Thyroid gland (tissue), 4 donors: ENCODE results near the gene TNFSF13. TPM values are rescaled to one million over a fixed set of nuclear protein-coding genes. Genes with fewer than 3 reads are reported as not detected.

Source experiments
- DNase-seq, 2 donors: peaks; one replicate each; pipeline ENCODE4 v3.0.0-alpha.2; 2019
- H3K27ac ChIP-seq, 3 donors: fragments of 200-600 bp; sonication (generic); 1 replicate in 2 of 3; 2 replicates in 1 of 3; pipeline ENCODE4 v1.5.1; 2016 to 2019; ENCODE audit warnings: mild to moderate bottlenecking in 1 of 3, moderate library complexity in 1 of 3
- H3K27me3 ChIP-seq: fragments of 200-600 bp; sonication (generic); one replicate; pipeline ENCODE4 v1.5.1; 2019
- H3K36me3 ChIP-seq, 2 donors: fragments of 200-600 bp; sonication (generic); one replicate each; pipeline ENCODE4 v1.5.1; 2016 to 2019
- H3K4me1 ChIP-seq, 2 donors: fragments of 200-600 bp; sonication (generic); one replicate each; pipeline ENCODE4 v1.5.1; 2017 to 2019
- H3K4me3 ChIP-seq, 3 donors: fragments of 200-600 bp; sonication (generic); replicated peaks in 1 of 3; 1 replicate in 2 of 3; 2 replicates in 1 of 3; pipeline ENCODE4 v1.5.1; 2016; ENCODE audit warnings: mild to moderate bottlenecking in 1 of 3
- H3K9me3 ChIP-seq: fragments of 200-600 bp; sonication (generic); one replicate; pipeline ENCODE4 v1.5.1; 2017
- CTCF ChIP-seq, 6 experiments: fragments of 200-600 bp in 3 of 6; fragments of 450-650 bp in 3 of 6; sonication (generic) in 3 of 6; IDR thresholded peaks; one replicate each; pipeline ENCODE4 v1.5.1; 2016 to 2019; ENCODE audit warnings: antibody characterized with exemption in 6 of 6, mild to moderate bottlenecking in 2 of 6, inconsistent platforms in 1 of 6, moderate library complexity in 1 of 6
- POLR2A ChIP-seq, 2 donors: fragments of 450-650 bp; IDR thresholded peaks; one replicate each; pipeline ENCODE4 v1.6.1; 2017; ENCODE audit warnings: antibody characterized with exemption in 2 of 2, mild to moderate bottlenecking in 2 of 2, moderate library complexity in 1 of 2
- WGBS, 2 donors: methylation state at CpG; one replicate each; pipeline ENCODE4 v1.1.5; 2017; 5-methylcytosine and 5-hydroxymethylcytosine counted together
- intact Hi-C: fragments of 100-400 bp; cut with DNase I; formaldehyde crosslinking; loops from one replicate; pipeline ENCODE4 v1.15.1; 2023
- total RNA-seq, 4 donors: library from RNA; depleted of rRNA; stranded (reverse); fragments of >200 nt; gene quantifications; one replicate each; pipeline ENCODE4 v1.2.3, GENCODE V29; 2016

The TNFSF13 gene
- total RNA-seq, 4 donors from 2014 or later: 11.7 to 32.2 (median 24.8) TPM

- no peak for DNase-seq
- Histone ChIP-seq H3K36me3 (peaks cover 30 to 31% of the 10 kb centered on the region in 2 donors), H3K4me1 (peaks cover 20 to 44% of the 10 kb centered on the region in 2 donors), H3K9me3 (no peaks in the 10 kb centered on the region), H3K27ac (peak overlapping the region in 2 of 3 donors; percentile 82 to 85), H3K27me3 (no peaks in the 10 kb centered on the region), H3K4me3 (no peak overlapping the region)
- no peak for TF ChIP-seq CTCF (IDR thresholded peaks at IDR 0.05)
- TF ChIP-seq POLR2A (IDR thresholded peaks at IDR 0.05): no peak
- intact Hi-C loops: no loop called here
- 84 to 88% methylated on average over 23 of the region's 23 CpGs for WGBS, 2 donors
These were observed 22.3 kb downstream of the TNFSF13 start for GRCh38 chr17:7580604-7581575.

GRCh38 chr17:7582396-7583252, 24.1 kb downstream of the TNFSF13 start:
- 80 to 93% methylated on average over 11 to 22 of the region's 36 CpGs for WGBS, 2 donors
- DNase-seq: no peak
- intact Hi-C loops: no loop called here
- peaks cover 13 to 21% of the 10 kb centered on the region in 2 donors for H3K36me3 ChIP-seq
- H3K9me3 ChIP-seq: no peaks in the 10 kb centered on the region
- H3K4me3 ChIP-seq: peak overlapping the region in 1 of 3 donors; percentile 49
- H3K27ac ChIP-seq: peak overlapping the region; percentile 84 to 97 (median 90)
- no peaks in the 10 kb centered on the region for H3K27me3 ChIP-seq
- TF ChIP-seq CTCF (IDR thresholded peaks at IDR 0.05): no peak
- TF ChIP-seq POLR2A (IDR thresholded peaks at IDR 0.05): no peak
- peaks cover 20 to 43% of the 10 kb centered on the region in 2 donors for H3K4me1 ChIP-seq

DNA sequence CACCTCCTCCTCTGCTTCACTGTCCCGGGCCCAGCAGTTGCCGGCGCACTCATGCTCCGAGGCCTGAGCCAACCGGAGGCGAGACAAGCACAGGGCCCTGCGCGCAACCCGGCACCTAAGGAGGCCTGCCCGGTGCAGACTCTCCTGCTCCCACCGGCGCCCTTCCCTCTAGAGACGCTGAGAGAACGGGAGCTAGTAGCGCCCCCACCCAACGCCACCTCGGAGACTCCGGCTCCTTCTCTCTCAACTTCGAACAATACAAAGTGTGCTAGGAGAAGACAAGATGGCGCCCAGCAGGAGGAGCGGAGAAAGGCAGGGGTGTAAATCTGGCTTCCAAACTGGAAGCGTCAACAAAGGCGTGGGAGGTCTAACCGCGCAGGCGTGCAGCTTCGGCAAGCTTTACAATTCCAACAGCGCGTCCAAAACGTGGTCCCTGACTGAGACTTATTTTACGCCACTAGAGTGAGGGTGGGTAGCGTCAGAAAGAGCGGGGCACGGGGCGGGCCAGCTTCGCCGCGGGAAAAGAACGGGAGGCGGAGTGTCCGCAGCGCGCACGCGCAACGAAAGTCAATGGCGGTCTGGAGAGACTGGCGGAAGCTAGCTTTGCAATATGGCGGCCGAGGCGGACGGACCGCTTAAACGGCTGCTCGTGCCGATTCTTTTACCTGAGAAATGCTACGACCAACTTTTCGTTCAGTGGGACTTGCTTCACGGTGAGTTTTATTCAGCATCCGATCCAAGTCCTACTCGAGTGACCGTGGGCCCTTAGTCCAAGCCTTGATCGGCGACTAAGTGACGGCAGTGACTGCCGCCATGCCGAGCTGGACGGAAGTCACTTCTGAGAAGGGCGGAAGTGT, 24.9 kb downstream of the TNFSF13 start, which contains the start of gene MPDU1:
MPDU1 (plus strand) TSS at position 600 of the 857 bp plus-strand sequence; CDS start at position 611, 11 bp downstream.
- peak within 1 kb of the TSS; percentile 35 to 49 (median 48) for H3K4me3 ChIP-seq
- H3K27me3 ChIP-seq: no peaks in the 10 kb centered on the region
- H3K36me3 ChIP-seq: peaks cover 4 to 15% of the 10 kb centered on the region in 2 donors
- intact Hi-C loops: no loop called here
- 11 to 16% methylated on average over 50 to 55 of the region's 69 CpGs for WGBS, 2 donors
- H3K4me1 ChIP-seq: peaks cover 20 to 44% of the 10 kb centered on the region in 2 donors
- peak within 1 kb of the TSS; percentile 84 to 97 (median 90) for H3K27ac ChIP-seq
- TF ChIP-seq CTCF (IDR thresholded peaks at IDR 0.05) (no peak), POLR2A (IDR thresholded peaks at IDR 0.05) (peak; percentile 5 to 71)
- no peaks in the 10 kb centered on the region for H3K9me3 ChIP-seq
- DNase-seq: peak; percentile 96 to 97

- Histone ChIP-seq H3K9me3 (no peaks in the 10 kb centered on the region), H3K27ac (no peak overlapping the region), H3K36me3 (peaks cover 8 to 16% of the 10 kb centered on the region in 2 donors), H3K27me3 (no peaks in the 10 kb centered on the region), H3K4me3 (no peak overlapping the region), H3K4me1 (peaks cover 30 to 40% of the 10 kb centered on the region in 2 donors)
- 83 to 88% methylated on average over 9 of the region's 9 CpGs for WGBS, 2 donors
- DNase-seq: no peak
- no peak for TF ChIP-seq CTCF (IDR thresholded peaks at IDR 0.05)
- no peak for TF ChIP-seq POLR2A (IDR thresholded peaks at IDR 0.05)
- intact Hi-C loops: no loop called here
These were observed 28.3 kb downstream of the TNFSF13 start for GRCh38 chr17:7586673-7587419.
